Activated CD4-positive, alpha-beta T cell treated with anti-CD3 and anti-CD28 coated beads, Interleukin-2, amount 50 U/mL, for 16 hours (primary cell): ENCODE results near the gene SYNPO2.
"Not testable (repeated sequence)": the region's sequence is repeated elsewhere in the genome, so short reads cannot be mapped to it uniquely, and the experiment has no call there.

Experiments used
- DNase-seq: peaks from one replicate; pipeline ENCODE4 v3.0.0-alpha.2; 2020

SYNPO2 gene, protein sequence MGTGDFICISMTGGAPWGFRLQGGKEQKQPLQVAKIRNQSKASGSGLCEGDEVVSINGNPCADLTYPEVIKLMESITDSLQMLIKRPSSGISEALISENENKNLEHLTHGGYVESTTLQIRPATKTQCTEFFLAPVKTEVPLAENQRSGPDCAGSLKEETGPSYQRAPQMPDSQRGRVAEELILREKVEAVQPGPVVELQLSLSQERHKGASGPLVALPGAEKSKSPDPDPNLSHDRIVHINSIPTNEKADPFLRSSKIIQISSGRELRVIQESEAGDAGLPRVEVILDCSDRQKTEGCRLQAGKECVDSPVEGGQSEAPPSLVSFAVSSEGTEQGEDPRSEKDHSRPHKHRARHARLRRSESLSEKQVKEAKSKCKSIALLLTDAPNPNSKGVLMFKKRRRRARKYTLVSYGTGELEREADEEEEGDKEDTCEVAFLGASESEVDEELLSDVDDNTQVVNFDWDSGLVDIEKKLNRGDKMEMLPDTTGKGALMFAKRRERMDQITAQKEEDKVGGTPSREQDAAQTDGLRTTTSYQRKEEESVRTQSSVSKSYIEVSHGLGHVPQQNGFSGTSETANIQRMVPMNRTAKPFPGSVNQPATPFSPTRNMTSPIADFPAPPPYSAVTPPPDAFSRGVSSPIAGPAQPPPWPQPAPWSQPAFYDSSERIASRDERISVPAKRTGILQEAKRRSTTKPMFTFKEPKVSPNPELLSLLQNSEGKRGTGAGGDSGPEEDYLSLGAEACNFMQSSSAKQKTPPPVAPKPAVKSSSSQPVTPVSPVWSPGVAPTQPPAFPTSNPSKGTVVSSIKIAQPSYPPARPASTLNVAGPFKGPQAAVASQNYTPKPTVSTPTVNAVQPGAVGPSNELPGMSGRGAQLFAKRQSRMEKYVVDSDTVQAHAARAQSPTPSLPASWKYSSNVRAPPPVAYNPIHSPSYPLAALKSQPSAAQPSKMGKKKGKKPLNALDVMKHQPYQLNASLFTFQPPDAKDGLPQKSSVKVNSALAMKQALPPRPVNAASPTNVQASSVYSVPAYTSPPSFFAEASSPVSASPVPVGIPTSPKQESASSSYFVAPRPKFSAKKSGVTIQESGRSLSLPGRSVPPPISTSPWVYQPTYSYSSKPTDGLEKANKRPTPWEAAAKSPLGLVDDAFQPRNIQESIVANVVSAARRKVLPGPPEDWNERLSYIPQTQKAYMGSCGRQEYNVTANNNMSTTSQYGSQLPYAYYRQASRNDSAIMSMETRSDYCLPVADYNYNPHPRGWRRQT

DNA sequence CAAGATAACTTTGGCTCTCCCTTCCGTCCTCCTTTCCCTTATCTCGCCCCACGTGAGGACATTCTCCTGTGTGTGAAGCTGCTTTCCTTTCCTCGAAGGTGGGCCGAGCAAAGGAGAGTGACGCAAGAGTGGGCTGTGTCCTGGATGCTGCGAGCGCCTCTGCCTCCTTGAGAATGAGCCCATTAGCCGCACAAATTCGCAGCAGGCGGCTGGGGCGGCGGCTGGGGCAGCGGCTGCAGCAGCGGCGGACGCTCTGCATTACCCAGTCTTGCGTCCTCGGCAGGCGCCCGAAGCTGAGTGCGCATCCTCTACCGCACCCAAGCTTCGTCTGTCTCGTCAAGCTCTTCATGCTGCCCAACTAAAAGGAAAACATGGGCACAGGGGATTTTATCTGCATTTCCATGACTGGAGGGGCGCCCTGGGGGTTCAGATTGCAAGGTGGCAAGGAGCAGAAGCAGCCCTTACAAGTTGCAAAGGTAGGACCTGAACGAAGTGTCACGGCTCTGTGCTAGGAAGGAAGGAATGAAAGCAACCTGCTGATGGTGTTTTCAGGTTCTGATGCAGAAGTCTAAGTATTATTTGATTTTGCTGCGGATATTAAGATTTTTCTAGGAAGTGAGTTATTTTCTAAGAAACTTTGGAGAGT is at the start of gene SYNPO2:
TSS of gene SYNPO2 (plus strand) at position 189 of the 646 bp plus-strand sequence. CDS start at position 372, 183 bp downstream.
- DNase-seq = peak; percentile 36

DNA sequence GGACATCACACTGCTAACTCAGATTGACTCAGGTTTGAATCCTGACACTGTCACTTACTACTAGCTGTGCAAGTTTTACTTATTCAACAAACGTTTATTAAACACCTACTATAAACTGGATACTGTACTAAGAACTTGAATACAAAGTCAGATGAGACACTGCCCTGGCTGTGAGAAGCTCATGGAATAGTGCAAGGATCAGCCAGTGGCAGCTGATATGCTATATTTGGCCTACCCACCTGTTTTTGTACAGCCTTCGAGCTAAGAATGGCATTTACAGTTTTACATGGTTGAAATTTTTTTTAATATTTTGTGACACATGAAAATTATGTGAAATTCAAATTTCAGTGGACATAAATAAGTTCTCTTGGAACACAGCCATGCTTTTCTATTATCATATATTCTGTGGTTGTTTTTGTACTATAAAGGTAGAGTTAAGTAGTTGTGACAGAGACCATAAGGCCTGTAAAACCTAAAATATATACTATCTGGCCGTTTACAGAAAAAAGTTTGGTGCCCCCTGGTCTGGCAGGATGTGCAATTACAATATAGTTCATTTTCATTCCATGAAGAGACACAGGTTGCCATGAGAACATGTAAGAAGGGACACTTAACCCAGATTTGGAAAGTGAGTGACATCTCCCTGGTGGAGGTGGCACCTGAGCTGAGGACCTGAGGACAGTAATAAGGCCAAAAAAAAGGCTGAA is 49.3 kb upstream of the SYNPO2 start:
- no peak for DNase-seq

GRCh38 chr4:118842055-118842454 is 46.6 kb upstream of the SYNPO2 start:
- no peak for DNase-seq

GRCh38 chr4:118843237-118843636 is 45.4 kb upstream of the SYNPO2 start:
- no peak for DNase-seq

GRCh38 chr4:118845552-118846050 is 43.1 kb upstream of the SYNPO2 start:
- no peak for DNase-seq

GRCh38 chr4:118846979-118847378 is 41.7 kb upstream of the SYNPO2 start:
- no peak for DNase-seq

DNA sequence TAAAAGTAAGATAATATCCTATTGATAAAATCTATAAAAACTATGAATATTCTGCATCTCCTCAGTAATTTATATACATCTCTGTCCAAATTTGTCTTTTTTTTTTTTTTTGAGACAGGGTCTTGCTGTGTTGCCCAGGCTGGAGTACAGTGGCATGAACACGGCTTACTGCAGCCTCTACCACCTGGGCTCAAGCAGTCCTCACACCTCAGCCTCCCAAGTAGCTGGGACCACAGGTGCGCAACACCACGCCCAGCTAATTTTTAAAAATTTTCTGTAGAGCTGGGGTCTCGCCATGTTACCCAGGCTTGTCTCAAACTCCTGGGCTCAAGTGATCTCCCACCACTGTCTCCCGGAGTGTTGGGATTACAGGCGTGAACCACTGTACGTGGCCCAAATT is 40.4 kb upstream of the SYNPO2 start:
- DNase-seq = no peak

DNA sequence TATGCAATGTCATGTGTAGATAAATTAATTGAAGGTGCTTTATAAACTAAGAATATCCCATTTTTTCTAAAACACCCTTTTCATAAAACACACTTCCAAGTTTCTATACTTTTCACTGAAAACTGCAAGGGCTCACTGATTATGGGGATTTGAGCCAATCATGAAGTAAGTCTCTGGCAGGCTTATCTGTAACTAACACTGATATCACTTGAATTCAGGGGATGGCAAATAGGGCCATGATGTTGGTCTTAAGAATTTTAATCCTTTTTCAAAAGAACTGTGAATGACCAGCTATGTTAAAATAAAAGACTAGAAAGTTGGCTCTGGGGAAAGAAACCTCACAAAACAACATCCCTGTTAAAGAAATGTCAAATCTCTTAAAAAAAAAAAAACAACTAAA is 39.8 kb upstream of the SYNPO2 start:
- no peak for DNase-seq

- DNase-seq = no peak
These were observed 38.7 kb upstream of the SYNPO2 start for GRCh38 chr4:118849867-118850487.

- peak; percentile 54 for DNase-seq
These were observed 38.0 kb upstream of the SYNPO2 start for GRCh38 chr4:118850488-118851173.

DNA sequence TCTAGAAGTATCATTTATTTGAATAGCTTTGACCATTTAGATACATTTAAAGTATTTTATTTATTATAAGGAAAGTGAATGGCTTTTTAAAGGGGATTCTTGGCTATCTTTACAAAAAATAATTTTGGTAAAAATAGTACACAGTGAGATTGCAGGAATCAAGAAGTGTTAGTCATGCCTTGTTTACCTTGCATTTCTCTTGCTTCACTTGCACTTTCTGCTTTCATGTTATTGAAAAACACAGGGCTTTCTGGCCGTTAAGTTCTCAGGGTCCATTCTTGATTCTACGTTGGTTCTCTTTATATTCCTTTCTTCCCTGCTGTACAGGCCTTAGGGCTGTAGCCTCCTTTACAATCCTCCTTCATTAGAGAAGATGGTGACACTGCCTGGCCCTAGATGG is 30.9 kb upstream of the SYNPO2 start:
- no peak for DNase-seq

- no peak for DNase-seq
These were observed 29.9 kb upstream of the SYNPO2 start for GRCh38 chr4:118858779-118859178.

- peak; percentile 32 for DNase-seq
These were observed 23.5 kb upstream of the SYNPO2 start for GRCh38 chr4:118865091-118865708.

GRCh38 chr4:118866442-118866841 is 22.2 kb upstream of the SYNPO2 start:
- DNase-seq = no peak

GRCh38 chr4:118867311-118868067 is 21.2 kb upstream of the SYNPO2 start:
- DNase-seq = no peak

DNA sequence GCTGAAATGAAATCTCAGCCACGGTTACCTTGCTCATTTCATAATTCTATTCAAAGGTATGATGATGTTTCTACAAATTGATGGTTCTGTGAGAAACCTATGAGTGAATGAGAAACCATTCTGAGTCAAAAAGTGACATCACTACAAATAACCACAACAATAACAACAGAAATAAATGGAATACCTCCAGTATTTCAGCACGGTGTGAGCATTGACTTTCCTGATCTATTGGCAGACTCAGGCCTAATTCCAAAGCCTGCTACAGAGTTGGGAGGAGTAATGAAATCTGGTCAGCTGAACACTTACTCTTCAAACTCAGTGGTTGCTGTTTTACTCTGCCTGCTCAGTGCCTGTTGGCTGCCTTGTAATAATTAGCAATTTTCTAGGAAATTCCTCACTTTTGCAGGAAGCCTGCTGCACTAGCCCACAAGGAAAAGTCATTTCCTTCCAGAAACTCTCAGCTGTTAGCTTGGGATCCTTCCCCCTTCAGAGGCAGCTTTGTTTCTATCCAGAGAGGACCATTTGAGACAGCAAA is 18.8 kb upstream of the SYNPO2 start:
- peak; percentile 8 for DNase-seq

DNA sequence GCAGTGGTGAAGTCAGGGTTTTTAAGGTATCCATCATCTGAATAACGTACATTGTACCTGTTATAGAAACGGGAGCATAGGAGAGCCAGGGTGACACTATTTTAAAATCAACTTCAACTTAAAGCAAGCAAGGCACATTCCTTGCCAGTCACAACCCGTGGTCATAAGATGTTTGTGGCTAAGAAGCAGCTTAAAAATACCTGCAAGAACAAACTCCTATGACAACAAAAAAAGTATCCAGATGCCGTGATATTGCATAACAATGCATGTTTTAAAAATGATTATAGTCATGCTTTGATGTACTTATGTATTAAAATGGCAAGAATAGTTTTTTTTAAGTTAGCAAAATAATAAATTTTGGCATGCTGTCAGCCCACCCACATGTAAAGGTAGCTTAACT is 16.5 kb upstream of the SYNPO2 start:
- no peak for DNase-seq

- no peak for DNase-seq
These were observed 10.9 kb upstream of the SYNPO2 start for GRCh38 chr4:118877797-118878196.

DNA sequence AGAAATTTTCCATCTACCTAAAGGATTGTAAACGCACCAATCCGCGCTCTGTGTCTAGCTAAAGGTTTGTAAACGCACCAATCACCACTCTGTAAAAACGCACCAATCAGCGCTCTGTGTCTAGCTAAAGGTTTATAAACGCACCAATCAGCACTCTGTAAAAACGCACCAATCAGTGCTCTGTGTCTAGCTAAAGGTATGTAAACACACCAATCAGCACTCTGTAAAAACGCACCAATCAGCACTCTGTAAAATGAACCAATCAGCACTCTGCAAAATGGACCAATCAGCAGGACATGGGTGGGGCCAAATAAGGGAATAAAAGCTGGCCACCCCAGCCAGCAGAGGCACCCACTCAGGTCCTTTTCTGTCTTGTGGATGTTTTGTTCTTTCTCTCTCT is 10.1 kb upstream of the SYNPO2 start:
- not testable (repeated sequence) for DNase-seq
